ENCODE measurements around the gene TRPV2. TPM values are rescaled to one million over a fixed set of nuclear protein-coding genes. Genes with fewer than 3 reads are reported as not detected.

Gene TRPV2
- total and polyA plus RNA-seq, 9 of the 15 experiments (the other 6 are each of a cell fraction or from before 2014, with no cell fraction given): 10.0 to 97.5 (median 30.3) TPM

GRCh38 chr17:16398270-16399267 lies 16.8 kb upstream of the TRPV2 start (continued):
- TF ChIP-seq MGA (IDR thresholded peaks at IDR 0.05): no peak
- TF ChIP-seq L3MBTL2 (IDR thresholded peaks at IDR 0.05): peak; percentile 24; the same call in 1 of the 2 replicates
- no peak for TF ChIP-seq ERF (CRISPR knock-in tag; IDR thresholded peaks at IDR 0.05)
- TF ChIP-seq, protein P1, sequence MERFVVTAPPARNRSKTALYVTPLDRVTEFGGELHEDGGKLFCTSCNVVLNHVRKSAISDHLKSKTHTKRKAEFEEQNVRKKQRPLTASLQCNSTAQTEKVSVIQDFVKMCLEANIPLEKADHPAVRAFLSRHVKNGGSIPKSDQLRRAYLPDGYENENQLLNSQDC (CRISPR knock-in tag; IDR thresholded peaks at IDR 0.05): no peak
- TF ChIP-seq MAZ (CRISPR knock-in tag; conservative IDR thresholded peaks at IDR 0.05 in 1 of 2, IDR thresholded peaks at IDR 0.05 in 1 of 2): no peak
- TF ChIP-seq DACH1 (IDR thresholded peaks at IDR 0.05; ENCODE audit: partially characterized antibody): no peak
- no peak for TF ChIP-seq ZNF133 (CRISPR knock-in tag; IDR thresholded peaks at IDR 0.05)
- no peak for TF ChIP-seq ARID3A (IDR thresholded peaks at IDR 0.05; ENCODE audit: borderline replicate concordance, low read depth, low read length)
- no peak for TF ChIP-seq TOE1 (IDR thresholded peaks at IDR 0.05; ENCODE audit: borderline replicate concordance)
- TF ChIP-seq TOE1 (CRISPR knock-in tag; IDR thresholded peaks at IDR 0.05; ENCODE audit: borderline replicate concordance, low read depth): no peak
- no peak for TF ChIP-seq SIRT6 (IDR thresholded peaks at IDR 0.05; ENCODE audit: low read depth, low read length)
- TF ChIP-seq PTTG1 (tag; IDR thresholded peaks at IDR 0.05; ENCODE audit: low read depth): no peak
- no peak for TF ChIP-seq TEAD2 (tag; IDR thresholded peaks at IDR 0.05)
